Fibroblast of mammary gland (primary cell): ENCODE measurements around the gene EPHA7.

Source experiments
- DNase-seq: peaks from one replicate; pipeline ENCODE4 v3.0.0-alpha.2; 2010; ENCODE audit warnings: low read depth
- H3K4me3 ChIP-seq: 2 replicates; pipeline ENCODE4 v1.5.1; 2011; ENCODE audit warnings: low read depth, mild to moderate bottlenecking, low read length, moderate library complexity; ENCODE audit not compliant: control insufficient read depth
- CTCF ChIP-seq: conservative IDR thresholded peaks from 2 replicates; pipeline ENCODE4 v1.5.1; 2011; ENCODE audit warnings: low read depth, low read length, inconsistent platforms; ENCODE audit not compliant: control insufficient read depth, insufficient read depth

Gene EPHA7

GRCh38 chr6:93318121-93318520 lies 101.2 kb downstream of the EPHA7 start:
- TF ChIP-seq CTCF = no peak
- no peak overlapping the region for H3K4me3 ChIP-seq
- no peak for DNase-seq

- no peak for DNase-seq
- H3K4me3 ChIP-seq = no peak overlapping the region
- no peak for TF ChIP-seq CTCF
These were observed 101.8 kb downstream of the EPHA7 start for GRCh38 chr6:93317592-93317991.

DNA sequence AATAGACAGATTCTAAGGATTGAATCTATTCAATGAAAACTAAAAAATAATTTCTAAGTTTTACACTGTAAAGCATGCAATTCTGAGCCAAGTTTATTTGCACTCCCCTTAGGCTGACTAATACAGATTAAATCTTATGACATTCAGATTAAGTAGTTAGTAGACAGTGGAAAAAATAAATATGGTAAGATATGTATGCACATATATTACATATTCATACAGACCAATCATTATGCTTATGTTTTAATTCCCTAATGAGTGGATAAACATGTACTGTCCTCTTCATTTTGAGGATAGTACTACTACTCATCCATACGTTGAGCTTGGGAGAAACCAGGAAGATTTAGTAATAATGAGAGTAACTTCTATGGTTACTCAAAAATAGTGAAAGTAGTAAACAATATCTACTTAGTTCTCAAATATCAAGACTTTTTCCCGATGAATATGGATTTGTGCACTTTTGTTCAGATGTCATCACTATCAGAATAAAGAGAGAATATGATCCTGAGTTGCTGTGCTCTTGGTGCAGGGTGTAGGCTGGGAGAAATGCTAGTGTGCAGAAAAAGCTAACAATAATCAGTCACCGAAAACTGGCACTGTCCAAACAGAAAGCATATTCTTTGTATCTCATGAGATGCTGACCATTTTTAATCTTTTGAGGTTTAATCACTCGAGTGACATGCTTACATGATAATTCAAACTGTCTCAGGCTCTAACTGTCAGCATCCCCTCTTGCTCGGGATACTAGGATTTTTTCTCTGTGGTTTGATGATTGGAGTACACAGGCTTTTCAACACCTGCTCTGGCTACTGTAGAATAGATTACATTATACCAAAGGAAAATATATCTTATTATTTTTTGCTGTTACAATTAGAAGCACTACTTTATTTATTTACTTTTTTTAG lies 111.6 kb downstream of the EPHA7 start:
- no peak for TF ChIP-seq CTCF
- H3K4me3 ChIP-seq = no peak overlapping the region
- DNase-seq = no peak

GRCh38 chr6:93305088-93305487 lies 114.3 kb downstream of the EPHA7 start:
- H3K4me3 ChIP-seq = no peak overlapping the region
- no peak for DNase-seq
- no peak for TF ChIP-seq CTCF

- no peak for DNase-seq
- no peak overlapping the region for H3K4me3 ChIP-seq
- TF ChIP-seq CTCF = no peak
These were observed 114.9 kb downstream of the EPHA7 start for GRCh38 chr6:93304505-93304904.

- TF ChIP-seq CTCF = no peak
- no peak for DNase-seq
- no peak overlapping the region for H3K4me3 ChIP-seq
These were observed 118.7 kb downstream of the EPHA7 start for GRCh38 chr6:93300661-93301060.
